Kidney tubule cell (primary cell): ENCODE results near the gene LDLRAD4.
A peak's percentile ranks its signal among the peaks of the same experiment; 100 is the strongest.

Experiments
- DNase-seq: peaks from one replicate; pipeline ENCODE4 v3.0.0-alpha.2; 2018; ENCODE audit warnings: low spot score

The LDLRAD4 gene

DNA sequence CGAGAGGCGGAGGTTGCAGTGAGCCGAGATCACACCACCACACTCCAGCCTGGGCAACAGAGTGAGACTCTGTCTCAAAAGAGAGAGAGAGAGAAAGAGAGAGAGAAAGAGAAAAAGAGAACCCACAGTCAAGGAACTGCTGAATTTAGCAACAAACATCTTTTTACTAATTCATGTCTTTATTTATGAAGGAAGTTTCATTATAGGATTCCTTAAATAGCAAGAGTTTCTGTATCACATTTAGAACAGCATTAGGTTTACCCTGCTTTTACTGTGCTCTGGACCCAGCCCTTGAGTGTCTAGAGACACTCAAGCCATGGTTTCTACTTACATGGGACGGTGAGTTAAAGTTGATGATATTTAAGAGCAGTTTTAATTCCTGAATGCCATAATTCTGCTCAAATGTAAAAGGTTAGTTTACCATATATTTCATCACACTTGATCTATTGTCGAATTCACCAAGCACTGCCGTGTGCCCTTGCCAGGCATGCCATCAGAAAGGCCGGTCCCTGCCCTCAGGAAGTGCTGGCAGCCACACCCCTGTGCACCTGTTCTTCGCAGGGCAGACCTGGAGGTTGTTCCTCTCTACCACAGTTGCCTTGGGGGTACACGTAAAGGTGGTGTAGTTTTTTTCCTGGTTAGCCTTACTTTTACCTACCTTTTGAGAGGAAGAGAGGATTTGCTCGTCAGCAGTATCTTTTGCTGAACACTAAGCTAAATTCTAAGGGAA, 153.3 kb downstream of the LDLRAD4 start:
- no peak for DNase-seq

DNA sequence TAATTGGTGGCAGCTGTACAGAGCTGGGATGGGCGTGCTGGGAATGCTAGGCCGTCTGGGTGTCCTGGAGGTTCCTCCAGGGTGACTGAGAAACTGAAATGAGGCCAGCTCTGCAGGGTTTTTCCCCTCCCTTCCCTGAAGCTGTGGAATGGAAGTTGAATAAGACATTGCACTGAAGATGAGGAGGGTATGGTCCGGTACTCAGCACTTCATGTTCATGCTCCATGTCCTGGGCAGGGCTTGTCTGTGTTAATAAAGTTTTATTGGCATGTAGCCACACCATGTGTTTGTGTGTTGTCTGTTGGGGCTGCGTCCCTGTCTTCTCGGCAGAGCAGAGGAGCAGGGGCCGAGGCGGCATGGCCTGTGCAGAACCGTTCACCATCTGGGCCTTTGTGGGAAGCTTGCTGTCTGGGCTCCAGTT, 154.0 kb downstream of the LDLRAD4 start:
- DNase-seq = no peak

DNA sequence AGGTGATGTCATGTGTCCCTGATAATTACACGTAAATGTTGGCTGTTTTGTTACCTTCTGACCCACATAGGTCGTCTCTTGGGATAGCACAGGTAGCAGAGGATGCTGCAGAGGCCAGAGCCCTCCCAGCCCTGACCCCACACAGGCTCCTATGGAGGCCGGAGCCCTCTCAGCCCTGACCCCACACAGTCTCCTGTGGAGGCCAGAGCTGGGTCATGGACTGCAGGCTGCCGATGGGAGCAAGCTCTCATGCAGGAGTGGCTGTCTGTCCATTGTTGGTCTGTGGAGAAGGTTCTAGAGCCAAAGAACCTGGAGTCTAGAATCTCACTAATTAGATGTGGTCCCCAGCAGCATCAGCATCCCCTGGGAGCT, 155.5 kb downstream of the LDLRAD4 start:
- no peak for DNase-seq

DNA sequence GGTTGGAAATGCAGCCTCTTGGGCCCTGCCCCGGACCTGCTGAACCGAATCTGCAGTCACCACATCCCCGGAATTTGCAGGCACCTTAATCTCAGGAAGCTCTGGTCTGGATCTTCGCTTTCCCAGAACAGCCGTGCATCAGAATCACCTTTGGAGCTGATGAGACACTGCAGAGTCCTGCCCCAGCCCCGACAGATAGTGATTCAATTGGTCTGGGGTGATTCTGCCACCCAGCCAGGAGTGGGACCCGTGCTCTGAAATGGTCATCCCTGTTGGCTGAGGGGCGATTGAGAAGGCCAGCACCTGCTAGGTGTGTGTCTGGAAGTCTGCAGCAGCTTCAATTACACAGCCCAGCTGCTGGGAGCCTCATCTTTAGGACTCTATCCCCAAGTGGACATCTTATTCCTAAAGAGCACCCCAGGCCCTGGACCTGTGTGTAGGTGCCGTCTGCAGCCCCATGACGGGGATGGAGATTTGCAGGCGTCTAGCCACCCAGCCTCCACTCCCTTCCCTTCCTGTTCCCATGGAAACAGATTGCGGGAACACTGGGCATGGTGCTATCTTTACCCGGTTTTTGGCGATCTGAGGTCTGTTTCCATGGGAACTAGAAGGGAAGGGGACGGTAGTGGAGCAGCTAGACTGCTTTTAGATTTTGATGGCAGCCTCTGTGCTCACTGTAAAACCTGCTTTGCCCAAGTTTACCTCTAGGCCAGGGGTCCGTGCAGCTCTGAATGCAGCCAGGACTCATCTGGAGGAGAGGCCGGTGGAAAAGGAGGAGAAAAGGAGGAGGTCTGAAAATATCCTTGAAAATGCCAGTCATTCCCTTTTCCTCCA, 156.1 kb downstream of the LDLRAD4 start:
- DNase-seq = no peak

DNA sequence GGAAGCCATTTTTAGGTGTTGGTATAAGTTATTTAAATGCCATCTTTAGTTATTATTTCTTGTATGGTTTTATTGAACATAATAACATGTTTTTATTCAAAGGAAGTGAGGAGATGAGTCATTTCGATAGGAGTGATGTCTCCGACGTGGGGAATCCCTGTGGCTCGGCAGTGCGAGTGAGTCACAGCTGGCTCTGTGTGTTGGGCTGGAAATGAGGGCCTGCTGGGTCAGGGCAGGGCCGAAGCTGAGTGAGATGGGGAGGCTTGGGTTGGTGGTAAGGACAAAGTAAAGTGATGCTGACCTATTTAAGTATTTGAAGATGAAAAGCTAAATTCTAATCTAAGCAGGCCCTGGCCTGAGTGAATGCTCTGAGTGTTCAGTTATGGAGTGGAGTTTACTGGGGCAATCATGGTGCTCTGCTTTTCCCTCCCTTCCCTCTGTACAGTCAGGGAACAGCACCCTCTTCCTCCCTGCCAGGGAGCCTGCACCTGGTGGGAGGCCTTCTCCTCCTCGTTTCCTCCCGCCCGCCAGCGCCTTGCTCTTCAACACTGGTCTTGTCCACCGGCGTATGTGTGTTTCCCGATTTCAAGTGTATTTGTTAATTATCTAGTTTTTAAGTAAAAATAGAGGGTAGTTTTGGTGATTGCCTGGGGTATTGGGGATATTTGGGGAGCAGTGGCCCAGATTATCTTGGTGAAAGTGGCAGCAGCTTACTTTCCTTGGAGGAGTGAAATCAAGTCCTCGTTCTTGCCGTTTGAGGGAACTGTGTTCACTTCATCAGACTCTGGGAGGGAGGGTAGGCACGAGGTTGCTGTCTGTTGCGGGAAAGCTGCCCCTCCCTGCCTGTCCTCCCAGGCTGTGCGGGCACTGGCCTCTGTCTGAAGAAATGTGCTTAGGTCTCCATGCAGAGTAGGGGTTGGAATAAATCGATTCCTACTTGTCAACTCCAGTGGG, 157.0 kb downstream of the LDLRAD4 start:
- peak; percentile 90 for DNase-seq

DNA sequence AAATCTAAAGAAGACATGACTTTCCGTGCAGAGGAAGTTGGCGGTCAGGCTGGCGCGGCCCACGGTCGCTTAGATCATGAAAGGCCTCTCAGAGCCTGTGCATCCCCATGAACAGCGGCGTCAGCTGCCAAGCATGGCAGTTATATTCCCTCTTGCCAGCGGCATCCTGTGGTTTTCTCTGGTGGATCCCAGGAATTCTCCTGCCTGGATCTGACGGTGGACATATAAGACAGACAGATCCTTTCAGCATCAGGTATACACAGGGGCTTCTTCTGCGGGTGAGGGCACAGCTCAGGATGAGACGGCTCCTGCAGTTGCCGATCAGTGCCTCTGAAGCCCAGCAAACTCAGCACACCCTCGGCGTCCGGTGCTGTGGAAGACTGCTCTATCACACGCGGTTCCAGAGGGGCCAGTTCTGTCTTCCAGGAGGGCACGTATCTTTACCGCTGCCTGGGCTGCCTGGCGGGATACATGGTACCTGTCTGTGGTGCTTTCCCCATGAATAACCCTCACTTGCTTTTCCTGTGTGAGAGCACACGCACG, 157.8 kb downstream of the LDLRAD4 start:
- DNase-seq = no peak

DNA sequence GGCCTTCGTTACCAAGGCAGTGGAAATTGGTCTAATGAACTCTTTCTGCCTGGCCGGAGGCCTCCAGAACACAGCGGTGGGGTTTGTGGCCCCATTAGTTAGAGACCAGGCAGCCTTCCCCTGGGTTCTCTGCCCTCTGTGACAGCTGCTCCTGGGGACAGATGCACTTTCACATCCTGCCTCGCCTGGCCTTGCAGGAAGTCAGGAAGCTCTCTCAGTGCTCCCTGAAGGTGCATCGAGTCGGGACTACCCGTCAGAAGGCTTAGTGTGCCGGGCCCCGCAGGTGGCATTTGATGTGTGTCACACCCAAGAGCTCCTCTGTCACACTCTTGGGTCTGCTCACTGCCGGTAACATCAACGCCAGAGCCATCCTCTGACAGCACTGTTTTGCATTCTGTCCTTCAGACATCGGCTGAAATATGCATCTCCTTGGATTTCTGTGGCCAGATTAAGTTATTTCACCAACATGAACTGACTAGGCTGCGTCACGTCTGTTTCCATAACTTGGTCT, 158.3 kb downstream of the LDLRAD4 start:
- DNase-seq = no peak

DNA sequence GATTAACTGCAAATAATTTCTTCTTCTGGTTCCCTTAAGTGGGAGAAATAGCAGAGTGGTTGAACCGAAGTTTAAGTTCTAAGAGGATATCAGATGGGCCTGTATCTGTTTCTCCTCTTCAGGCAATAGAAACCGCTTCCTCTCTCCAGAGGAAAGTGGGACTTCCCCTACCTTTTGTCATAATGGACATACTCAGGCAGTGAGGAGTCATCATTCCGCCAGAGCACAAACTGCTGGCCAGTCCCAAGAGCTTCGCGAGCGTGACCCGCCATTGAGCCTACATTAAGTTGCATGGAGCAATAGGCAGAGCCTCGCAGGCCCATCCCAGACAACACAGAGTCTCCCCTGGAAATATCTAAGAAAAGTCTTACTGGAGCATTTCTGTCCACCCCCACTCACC, 158.9 kb downstream of the LDLRAD4 start:
- peak; percentile 80 for DNase-seq

DNA sequence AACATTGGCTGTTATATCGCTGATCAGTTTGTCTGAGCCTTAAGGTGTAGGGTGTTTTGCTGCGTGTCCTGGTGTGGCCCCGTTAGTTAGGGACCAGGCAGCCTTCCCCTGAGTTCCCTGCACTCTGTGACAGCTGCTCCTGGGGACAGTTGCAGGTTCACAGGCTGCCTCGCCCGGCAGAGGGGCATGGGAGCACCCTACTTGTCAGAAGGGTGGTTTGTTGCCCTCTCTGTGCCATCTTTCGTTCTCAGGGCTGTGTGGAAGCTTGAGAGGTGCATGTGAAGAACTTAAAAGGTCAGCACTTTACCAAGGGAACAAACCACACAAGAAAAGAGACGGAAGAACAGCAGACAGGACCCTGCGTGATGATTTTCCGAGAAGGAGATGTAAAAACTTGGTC, 159.6 kb downstream of the LDLRAD4 start:
- DNase-seq = no peak

DNA sequence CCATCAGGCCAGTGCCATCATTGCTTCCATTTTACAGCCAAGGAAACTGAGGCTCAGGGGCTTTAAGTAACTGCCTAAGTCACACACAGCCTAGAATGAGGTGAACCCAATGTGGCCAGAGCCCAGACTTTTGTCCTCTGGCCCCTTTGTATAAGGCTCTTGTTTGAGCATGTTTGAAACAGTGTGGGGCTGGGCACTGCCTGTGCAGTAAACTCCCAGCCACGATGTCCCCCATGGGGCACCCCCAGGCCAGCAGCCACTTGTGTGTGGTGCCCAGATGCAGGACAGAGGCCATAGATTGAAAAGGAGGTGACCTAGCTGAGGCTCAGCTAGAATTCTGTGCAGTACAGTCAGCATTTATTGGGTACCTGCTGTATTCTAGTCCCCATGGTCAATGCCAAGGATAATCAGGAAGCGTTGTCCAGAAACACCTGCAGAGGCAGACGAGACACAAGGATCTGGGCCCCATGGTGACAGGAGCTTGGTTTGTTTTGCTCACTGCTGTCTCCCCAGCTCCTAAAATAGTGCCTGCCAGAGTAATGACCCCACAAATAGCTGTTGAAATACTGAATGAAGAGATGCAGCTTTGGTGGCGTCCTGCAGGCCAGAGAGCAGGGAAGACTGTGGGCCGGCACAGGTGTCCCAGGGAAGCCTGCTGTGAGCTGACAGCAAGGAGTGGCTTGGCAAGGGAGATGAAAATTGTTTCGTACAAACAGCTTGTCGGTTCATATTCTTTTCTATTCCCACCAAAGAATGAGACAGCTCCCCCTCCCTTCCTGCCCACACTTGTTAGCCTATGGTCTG, 160.7 kb downstream of the LDLRAD4 start:
- no peak for DNase-seq

DNA sequence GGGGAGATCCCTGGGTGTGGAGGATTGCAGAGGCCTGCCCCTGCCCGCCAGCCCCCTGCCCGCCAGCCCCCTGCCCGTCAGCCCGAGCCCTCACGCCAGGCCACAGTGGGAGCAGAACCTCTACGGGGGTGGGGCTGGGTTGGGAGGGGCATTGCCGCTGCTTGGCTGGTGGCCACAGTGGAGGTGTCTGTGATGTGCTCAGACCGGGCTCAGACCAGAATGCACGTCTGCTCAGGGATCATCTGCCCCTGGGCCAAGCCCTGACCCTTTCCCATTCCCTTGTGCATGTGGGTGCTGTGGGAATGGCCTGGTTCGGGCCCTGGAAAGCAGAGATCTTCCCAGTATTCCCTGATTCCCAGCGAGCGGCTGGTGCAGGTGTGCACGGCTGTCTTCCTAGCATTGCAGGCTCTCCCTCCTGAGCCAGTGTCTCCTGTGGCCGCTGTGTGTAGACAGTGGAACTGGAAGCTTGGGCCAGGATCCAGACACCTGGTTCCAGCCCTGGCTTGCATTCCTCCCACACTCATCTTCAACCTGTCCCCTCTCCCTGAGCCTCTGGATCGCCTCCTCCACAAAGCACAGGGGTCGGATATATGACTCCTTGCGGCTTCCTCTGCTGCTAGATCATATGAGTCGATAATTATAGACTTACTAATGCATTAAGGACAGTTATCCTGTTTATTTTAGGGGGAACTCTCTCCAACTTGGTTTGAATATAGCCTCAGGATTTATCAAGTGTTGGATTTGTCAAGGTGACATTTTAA, 161.6 kb downstream of the LDLRAD4 start:
- no peak for DNase-seq

DNA sequence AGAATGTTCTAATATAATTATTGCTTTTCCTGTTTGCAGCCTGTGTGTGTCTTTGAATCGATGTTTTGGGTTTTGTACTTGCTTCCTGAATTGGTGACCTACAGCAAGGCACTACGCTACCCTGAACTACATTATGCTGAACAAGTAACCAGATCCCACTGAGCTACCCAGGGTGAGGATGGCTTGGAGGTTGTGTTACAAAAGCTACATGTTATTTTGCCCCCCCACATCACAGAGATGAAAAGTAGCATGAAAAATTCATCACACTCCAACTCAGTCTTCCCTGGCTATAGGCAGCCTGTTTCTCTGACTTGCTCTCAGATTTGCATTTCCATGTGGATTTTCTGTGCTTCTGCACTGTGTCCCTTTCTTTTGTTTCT, 162.1 kb downstream of the LDLRAD4 start:
- DNase-seq = no peak

DNA sequence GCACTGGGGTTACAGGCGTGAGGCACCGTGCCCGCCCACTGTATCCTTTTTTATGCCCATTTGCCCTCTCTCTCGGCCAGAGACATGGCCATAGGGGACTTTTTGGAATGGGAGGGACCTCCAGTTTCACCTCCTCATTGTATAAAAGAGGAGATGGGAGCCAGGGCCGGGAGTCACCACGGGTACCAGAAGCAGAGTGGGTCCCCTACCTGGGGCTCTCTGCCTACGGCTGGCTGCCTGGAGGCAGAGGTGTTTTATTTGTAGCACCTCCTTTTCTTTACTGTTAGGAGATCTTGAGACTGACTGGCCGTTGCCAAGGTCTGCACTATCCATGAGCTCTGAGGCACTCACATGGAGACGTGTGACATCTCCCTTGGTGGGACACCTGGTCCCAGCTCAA, 162.8 kb downstream of the LDLRAD4 start:
- DNase-seq = no peak

DNA sequence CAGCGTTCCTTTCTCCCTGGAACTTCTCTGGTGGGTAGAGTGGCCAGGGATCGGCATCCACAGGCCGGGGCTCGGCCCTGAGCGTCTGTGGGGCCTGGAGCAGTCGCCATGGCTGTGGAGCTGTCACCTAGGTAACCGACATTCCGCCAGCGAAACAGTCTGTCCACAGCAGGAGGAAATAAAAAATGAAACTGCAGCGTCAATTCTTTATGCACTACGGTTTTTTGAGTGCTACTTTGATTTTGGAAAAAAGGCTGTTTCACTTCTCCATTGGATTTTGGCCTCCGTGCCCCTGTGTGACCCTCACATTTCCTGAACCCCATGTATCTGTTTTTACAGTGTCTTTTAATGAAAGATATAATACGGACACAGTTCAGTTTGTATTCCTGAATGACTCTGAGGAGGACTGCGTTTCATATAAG, 163.4 kb downstream of the LDLRAD4 start:
- peak; percentile 86 for DNase-seq

DNA sequence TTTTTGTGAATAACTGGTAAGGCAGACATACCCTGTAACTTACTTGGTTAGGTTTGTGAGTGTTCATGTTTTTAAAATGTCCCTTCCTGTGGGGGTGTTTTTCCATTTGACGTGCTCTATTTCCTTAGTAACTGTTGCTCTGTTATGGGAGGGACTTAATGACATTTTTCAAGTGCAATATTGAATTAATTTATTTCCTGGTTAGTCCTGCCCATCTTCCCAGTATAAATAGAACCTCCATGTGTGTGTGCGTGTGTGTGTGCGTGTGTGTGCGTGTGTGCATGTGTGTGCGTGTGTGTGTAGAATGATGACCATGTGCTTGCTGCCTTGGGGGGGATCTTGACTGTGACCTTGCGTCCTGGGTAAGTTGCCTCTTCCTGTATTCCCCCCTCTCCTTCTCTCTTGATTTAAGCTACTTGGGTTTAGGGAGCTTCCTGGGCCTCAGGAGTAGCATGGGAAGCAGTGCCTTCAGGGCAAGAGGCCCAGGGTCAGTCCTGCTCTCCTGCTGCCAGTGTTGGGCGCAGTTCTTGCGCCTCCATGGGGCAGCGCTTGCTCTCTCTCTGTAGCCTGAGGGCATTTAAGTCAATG, 163.9 kb downstream of the LDLRAD4 start:
- DNase-seq = peak; percentile 83

DNA sequence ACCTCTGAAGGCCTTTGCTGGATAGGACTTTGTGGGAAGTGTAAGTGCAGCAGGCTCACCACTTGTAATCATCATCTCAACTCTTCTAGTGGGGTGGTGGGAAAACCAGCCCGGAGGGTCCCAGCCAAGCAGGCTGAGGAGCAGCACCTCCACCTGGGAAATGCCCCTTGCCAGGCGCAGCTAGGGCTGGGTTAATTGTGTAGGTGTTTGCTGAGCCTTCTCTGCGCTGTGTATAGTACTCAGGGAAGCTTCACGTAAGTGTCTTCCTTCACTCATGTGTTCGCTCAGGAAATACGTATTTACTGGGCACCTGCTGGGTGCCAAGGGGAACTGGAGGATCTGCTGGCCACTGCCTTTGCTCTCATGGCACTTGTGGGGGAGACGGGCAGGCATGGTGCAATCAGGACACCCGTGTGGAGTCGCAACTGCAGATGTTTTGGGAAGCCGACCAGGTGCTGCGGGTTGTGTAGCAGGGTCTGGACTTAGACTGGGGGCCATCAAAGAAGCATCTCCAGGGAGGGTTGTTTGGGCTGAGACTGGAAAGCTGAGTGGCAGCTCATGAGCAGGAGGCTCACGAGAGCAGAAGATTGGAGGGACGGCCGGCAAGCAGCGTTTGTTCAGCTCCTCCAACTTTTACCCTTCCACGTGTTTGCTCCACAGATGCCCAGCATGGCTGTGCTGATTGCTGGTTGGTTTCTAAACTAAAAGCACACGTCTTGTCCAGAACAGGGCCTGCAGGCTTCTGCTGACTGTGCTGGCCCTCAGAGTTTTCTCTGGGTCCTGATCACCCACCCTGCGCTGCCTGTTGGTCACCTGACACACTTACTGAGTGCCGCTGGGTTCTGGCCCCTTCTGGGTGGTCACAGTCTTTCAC, 164.6 kb downstream of the LDLRAD4 start:
- DNase-seq = no peak

DNA sequence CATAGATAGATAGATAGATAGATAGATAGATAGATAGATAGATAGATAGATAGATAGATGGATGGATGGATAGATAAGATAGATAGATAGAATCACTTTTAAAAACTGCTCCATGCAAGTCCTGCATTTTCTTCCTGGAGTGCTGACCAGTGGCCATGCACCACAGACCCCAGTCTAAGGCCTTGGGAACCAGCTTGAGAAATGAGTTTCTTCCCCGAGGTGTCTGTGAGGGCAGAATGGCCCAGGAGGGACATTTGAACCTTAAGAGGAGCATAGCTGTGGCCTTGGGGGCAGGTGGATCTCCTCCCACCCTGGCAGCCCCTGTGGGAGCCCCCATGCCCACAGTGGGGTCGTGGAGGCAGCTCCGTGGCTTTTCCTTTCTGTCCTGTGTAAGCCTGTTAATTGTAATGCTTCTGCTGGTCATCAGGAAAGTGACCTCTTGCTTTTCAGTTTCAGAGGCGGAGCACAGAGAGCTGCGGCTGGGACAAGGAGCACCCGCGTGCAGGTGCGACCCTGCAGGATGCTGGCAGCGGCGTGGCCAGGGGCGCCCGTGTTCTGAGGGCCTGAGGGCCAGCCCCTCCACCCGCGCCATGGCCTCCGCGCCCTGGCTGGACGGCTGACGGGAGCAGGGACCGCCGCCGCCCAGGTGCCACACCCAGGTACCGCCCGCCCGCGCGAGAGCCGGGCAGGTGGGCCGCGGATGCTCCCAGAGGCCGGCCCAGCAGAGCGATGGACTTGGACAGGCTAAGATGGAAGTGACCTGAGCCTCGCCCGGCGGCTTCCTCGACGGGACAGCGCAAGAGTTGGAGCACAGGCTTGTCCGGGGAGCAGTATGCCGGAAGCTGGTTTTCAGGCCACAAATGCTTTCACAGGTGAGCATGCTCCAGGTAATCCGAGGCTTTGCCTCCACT, 168.6 kb downstream of the LDLRAD4 start:
- DNase-seq = no peak
